ENCODE data around the gene TMEM175. TPM values are rescaled to one million over a fixed set of nuclear protein-coding genes. Genes with fewer than 3 reads are reported as not detected.
"Not testable (repeated sequence)": the region's sequence is repeated elsewhere in the genome, so short reads cannot be mapped to it uniquely, and the experiment has no call there.

TMEM175 gene
- total RNA-seq, 1 donor from 2014 or later = 16.0 TPM

DNA sequence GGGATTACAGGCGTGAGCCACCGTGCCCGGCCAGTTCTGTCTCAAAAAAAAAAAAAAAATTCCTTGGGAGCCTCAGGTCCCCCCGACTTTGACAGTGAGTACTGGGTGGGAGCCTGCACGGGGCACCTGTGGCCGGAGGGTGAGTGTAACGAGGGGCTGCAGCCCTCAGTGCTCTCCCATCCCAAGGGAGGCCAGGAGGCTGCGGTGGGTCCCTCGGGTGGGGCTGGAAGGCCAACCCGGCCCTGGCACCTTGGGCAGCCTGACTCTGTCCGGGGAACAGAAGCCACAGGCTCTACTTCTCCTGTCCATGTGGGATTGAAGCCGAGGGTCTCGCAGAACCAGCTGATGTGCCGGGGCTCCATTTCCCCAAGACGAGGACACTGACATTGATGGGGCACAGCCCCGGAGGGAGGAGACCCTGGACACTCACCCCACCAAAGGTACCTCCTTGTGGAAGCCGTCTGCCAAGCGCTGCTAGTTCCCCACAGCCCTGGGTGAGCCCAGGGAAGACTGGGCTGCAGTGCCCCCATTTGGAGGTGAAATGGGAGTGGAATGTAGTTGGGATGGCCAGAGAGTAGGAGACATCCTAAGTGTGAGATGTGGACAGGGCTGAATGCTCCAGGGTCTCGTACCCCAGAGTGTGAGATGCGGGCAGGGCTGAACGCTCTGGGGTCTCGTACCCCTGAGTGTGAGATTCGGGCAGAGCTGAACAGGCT, 63.2 kb downstream of the TMEM175 start:
- no peak overlapping the region for H3K4me3 ChIP-seq (ENCODE audit: low read depth, low read length)
- TF ChIP-seq, protein P1, sequence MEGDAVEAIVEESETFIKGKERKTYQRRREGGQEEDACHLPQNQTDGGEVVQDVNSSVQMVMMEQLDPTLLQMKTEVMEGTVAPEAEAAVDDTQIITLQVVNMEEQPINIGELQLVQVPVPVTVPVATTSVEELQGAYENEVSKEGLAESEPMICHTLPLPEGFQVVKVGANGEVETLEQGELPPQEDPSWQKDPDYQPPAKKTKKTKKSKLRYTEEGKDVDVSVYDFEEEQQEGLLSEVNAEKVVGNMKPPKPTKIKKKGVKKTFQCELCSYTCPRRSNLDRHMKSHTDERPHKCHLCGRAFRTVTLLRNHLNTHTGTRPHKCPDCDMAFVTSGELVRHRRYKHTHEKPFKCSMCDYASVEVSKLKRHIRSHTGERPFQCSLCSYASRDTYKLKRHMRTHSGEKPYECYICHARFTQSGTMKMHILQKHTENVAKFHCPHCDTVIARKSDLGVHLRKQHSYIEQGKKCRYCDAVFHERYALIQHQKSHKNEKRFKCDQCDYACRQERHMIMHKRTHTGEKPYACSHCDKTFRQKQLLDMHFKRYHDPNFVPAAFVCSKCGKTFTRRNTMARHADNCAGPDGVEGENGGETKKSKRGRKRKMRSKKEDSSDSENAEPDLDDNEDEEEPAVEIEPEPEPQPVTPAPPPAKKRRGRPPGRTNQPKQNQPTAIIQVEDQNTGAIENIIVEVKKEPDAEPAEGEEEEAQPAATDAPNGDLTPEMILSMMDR (IDR thresholded peaks at IDR 0.05; ENCODE audit: insufficient read depth, low read length, poor library complexity, severe bottlenecking) = no peak
- DNase-seq (ENCODE audit: low read depth) = no peak
- no peaks in the 10 kb centered on the region for H3K36me3 ChIP-seq (ENCODE audit: control insufficient read depth, insufficient read depth, low read length)
- peaks cover 41% of the 10 kb centered on the region for H3K27me3 ChIP-seq (ENCODE audit: control insufficient read depth, insufficient read depth, low read length)

DNA sequence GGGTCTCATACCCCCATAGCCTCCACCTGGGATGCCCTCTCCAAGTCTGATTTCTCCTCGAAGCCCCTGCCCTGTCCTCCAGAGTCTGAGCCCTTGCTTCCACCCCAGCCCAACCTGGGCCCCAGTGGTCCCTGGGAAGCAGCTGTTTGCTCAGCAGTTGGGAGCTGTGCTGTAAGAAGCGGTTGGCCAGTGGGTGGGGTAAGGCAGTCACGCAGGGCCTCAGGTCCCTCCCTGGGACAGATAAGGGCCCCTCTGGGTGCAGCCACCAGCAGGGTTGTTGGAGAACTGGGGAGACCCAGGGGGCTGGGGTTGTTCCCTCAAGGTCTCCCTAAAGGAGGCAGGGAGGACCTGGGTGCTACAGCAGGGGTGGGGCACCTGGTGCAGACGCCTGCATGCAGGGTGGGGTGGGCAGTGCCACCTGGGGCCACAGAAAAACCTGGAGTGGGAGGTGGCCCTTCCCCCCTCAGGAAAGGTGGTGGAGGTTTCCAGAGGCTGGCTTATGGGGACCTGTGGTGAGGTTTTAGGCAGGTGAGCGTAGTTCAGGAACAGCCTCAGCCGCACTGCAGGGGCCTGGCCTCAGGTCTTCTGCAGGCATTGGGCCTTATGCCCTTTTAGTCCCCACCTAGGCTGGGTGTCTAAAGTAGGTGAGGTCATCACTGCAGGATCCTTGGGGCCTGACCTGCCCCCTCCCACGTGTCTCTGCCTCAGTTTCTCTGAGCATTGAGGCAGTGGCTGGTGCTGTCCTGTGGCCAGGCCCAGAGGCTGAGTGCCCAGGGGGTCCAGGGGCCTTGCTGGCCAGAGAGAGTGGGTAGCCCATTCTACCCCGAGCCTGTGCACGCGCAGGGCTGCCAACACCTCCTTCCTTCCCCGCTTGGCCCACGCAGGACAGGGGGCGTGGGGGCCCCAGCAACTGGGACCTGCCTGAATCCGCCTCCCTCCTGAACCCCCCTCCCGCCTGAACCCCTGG, 64.1 kb downstream of the TMEM175 start:
- H3K27me3 ChIP-seq (ENCODE audit: control insufficient read depth, insufficient read depth, low read length) = peaks cover 49% of the 10 kb centered on the region
- TF ChIP-seq, protein P1 (IDR thresholded peaks at IDR 0.05; ENCODE audit: insufficient read depth, low read length, poor library complexity, severe bottlenecking) = no peak

DNA sequence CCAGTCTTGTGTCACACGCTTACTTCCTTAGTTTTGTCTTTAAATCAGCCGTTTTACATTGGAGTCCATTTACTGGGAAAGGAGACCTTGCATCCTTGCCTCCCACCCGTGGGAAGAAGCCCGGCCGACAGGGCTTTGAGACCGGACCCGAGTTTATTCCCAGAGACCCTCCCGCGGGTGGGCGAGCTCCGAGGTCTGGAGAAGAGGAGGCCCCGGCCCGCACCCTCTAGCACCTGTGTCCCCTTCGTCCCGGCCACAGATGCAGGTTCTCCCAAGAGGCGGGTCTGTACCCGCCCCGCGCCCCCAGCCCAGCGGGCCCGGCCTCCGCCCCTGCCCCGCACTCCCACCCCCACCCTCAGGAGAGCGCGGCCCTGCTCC, 64.7 kb downstream of the TMEM175 start:
- TF ChIP-seq, protein P1 (IDR thresholded peaks at IDR 0.05; ENCODE audit: insufficient read depth, low read length, poor library complexity, severe bottlenecking) = no peak
- no peaks in the 10 kb centered on the region for H3K36me3 ChIP-seq (ENCODE audit: control insufficient read depth, insufficient read depth, low read length)
- peaks cover 56% of the 10 kb centered on the region for H3K27me3 ChIP-seq (ENCODE audit: control insufficient read depth, insufficient read depth, low read length)
- H3K4me3 ChIP-seq (ENCODE audit: low read depth, low read length) = no peak overlapping the region
- DNase-seq (ENCODE audit: low read depth) = no peak

More for the DNA sequence above, 64.1 kb downstream of the TMEM175 start:
- Histone ChIP-seq H3K4me3 (ENCODE audit: low read depth, low read length) (no peak overlapping the region), H3K36me3 (ENCODE audit: control insufficient read depth, insufficient read depth, low read length) (no peaks in the 10 kb centered on the region)
- DNase-seq (ENCODE audit: low read depth) = no peak

DNA sequence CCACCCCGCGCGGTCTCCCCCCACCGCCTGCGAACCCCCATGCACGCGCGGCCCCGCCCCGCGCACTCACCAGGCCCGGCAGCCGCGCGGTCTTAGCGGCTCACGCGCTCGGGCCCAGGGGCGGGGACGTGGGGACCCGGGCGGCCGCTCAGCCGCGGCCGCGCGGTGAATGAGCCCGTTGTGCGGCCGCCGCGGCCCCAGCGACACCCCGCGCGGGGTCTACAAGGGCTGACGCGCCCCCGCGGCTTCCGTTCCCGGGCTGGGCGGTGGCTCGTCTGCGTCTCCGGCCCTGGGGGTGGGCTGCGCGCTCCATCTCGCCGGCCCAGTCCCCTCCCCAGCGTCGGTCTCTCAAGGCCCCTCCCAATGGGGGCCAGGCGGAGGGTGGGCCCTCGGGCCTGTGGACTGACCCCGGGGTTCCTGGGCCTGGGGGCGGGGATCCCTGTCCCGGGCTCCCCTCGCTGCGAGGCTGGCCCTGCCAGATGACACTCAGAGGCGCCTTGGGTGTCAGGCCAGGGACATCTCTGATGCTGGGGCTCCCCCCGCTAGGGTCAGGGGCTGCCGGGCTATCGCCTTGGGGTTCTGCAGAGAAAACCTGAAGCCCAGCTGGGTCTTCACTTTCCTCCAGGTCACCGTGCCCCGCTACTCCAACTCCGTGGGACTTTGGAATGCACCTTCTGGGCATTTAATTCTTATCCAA, 65.3 kb downstream of the TMEM175 start:
- Histone ChIP-seq H3K27me3 (ENCODE audit: control insufficient read depth, insufficient read depth, low read length) (peaks cover 61% of the 10 kb centered on the region), H3K36me3 (ENCODE audit: control insufficient read depth, insufficient read depth, low read length) (no peaks in the 10 kb centered on the region), H3K4me3 (ENCODE audit: low read depth, low read length) (peak overlapping the region; percentile 21)
- DNase-seq (ENCODE audit: low read depth) = no peak
- TF ChIP-seq, protein P1 (IDR thresholded peaks at IDR 0.05; ENCODE audit: insufficient read depth, low read length, poor library complexity, severe bottlenecking) = no peak

DNA sequence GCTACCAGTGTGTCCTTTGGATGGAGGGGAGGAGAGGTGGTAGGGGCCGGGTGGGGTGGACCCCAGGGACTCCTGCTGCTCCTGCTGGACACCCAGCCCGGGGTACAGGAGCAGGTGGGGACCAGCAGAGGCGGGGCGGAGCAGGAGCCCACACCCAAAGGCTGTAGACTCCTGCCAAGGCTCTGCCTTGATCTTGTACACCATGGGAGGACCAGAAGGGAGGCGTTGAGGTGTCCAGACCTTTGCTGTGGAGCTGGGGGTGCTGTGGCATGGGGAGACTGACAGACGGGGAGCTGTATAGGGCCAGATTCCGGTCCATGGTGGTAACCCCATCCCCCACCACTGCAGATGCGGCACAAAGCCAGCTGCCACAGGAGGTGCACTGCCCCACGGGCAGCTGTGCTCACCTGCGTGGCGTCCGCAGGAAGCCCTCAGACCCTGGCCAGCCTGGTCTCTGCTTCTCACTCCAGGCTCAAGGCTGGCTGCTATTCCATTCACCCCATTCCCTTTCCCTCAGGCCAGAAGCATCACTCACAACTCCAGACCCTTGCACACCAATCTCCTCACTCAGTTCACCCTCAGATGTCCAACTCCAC, 65.9 kb downstream of the TMEM175 start:
- no peaks in the 10 kb centered on the region for H3K36me3 ChIP-seq (ENCODE audit: control insufficient read depth, insufficient read depth, low read length)
- peaks cover 67% of the 10 kb centered on the region for H3K27me3 ChIP-seq (ENCODE audit: control insufficient read depth, insufficient read depth, low read length)
- DNase-seq (ENCODE audit: low read depth) = no peak
- no peak overlapping the region for H3K4me3 ChIP-seq (ENCODE audit: low read depth, low read length)
- TF ChIP-seq, protein P1 (IDR thresholded peaks at IDR 0.05; ENCODE audit: insufficient read depth, low read length, poor library complexity, severe bottlenecking) = no peak

DNA sequence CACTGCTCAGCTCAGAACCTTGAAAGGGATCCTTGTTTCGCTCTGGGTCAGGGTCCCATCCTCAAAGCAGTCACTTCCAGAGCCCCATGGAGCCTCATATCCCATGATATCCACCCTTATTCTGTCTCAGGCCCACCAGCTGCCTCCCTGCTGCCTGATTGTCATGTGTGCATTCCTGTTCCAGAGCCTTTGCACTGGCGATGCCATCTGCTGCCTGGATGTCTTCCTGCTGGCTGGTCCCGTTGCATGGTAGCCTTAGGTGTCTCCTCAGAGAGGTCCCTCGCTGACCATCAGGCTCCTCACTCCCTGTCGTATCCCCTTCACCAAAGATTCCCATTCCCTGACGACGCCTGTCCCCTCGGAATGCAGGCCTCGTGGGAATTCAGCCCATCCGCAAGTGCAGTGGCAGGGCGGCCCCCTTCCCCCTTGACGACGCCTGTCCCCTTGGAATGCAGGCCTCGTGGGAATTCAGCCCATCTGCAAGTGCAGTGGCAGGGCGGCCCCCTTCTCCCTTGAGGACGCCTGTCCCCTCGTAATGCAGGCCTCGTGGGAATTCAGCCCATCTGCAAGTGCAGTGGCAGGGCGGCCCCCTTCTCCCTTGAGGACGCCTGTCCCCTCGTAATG, 67.1 kb downstream of the TMEM175 start:
- H3K4me3 ChIP-seq (ENCODE audit: low read depth, low read length); DNase-seq (ENCODE audit: low read depth); H3K36me3 ChIP-seq (ENCODE audit: control insufficient read depth, insufficient read depth, low read length): not testable (repeated sequence)
- peaks cover 79% of the 10 kb centered on the region for H3K27me3 ChIP-seq (ENCODE audit: control insufficient read depth, insufficient read depth, low read length)

Data from kidney epithelial cell (primary cell).